ENCODE measurements around the gene OGG1. TPM values are rescaled to one million over a fixed set of nuclear protein-coding genes. Genes with fewer than 3 reads are reported as not detected.

The OGG1 gene
- total RNA-seq, 3 donors from 2014 or later (not counting 1 experiment from before 2014, with no cell fraction given), result 33.4 to 52.1 (median 34.7) TPM

GRCh38 chr3:9721015-9721699 lies 28.6 kb upstream of the OGG1 start:
- no peak overlapping the region for H3K27ac Mint-ChIP-seq

DNA sequence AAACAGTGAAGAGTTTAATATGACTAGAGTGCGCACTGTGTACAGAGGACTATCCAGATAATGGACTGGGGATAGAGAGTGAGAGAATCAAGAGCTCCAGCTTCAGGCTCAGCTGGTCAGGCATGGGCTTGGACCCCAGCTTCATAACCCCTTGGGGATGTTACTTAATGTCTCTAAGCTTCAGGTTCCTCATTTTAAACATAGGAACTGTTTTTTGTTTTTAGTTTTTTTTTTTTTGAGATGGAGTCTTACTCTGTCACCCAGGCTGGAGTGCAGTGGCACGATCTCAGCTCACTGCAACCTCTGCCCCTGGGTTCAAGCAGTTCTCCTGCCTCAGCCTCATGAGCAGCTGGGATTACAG lies 28.1 kb upstream of the OGG1 start:
- no peak overlapping the region for H3K27ac ChIP-seq (ENCODE audit: low read length)
- DNase-seq, result no peak
- Mint-ChIP-seq H3K36me3 (no peaks in the 10 kb centered on the region), H3K9me3 (no peaks in the 10 kb centered on the region), H3K27ac (no peak overlapping the region), H3K4me1 (peaks cover 1 to 2% of the 10 kb centered on the region in 2 donors), H3K4me3 (no peak overlapping the region), H3K27me3 (ENCODE audit: low read depth in 2 of 2) (no peaks in the 10 kb centered on the region)
- no peaks in the 10 kb centered on the region for H3K36me3 ChIP-seq (ENCODE audit: control insufficient read depth, insufficient read depth, low read length)
- no peak for ATAC-seq
- intact Hi-C loops (cut with micrococcal nuclease), result no loop called here
- WGBS (ENCODE audit: insufficient coverage), result 72% methylated on average over 2 of the region's 2 CpGs
- H3K4me3 ChIP-seq (ENCODE audit: low read length), result no peak overlapping the region
- H3K27me3 ChIP-seq (ENCODE audit: control insufficient read depth, insufficient read depth, low read length), result no peaks in the 10 kb centered on the region
- no peak for TF ChIP-seq CTCF (IDR thresholded peaks at IDR 0.05)
- no peaks in the 10 kb centered on the region for H3K9me3 ChIP-seq (ENCODE audit: control insufficient read depth, insufficient read depth, low read length)
- peaks cover 2% of the 10 kb centered on the region for H3K4me1 ChIP-seq (ENCODE audit: control insufficient read depth, insufficient read depth, low read length)

More at GRCh38 chr3:9721015-9721699, 28.6 kb upstream of the OGG1 start:
- H3K4me3 ChIP-seq (ENCODE audit: low read length), result no peak overlapping the region
- no peaks in the 10 kb centered on the region for H3K9me3 Mint-ChIP-seq
- H3K27ac ChIP-seq (ENCODE audit: low read length), result no peak overlapping the region
- intact Hi-C loops (cut with micrococcal nuclease), result no loop called here
- no peaks in the 10 kb centered on the region for H3K27me3 ChIP-seq (ENCODE audit: control insufficient read depth, insufficient read depth, low read length)
- H3K36me3 ChIP-seq (ENCODE audit: control insufficient read depth, insufficient read depth, low read length), result no peaks in the 10 kb centered on the region
- no peak overlapping the region for H3K4me3 Mint-ChIP-seq
- no peak for TF ChIP-seq CTCF (IDR thresholded peaks at IDR 0.05)
- H3K27me3 Mint-ChIP-seq (ENCODE audit: low read depth in 2 of 2), result no peaks in the 10 kb centered on the region
- ATAC-seq (no peak), DNase-seq (no peak)
- no peaks in the 10 kb centered on the region for H3K4me1 ChIP-seq (ENCODE audit: control insufficient read depth, insufficient read depth, low read length)
- H3K36me3 Mint-ChIP-seq, result no peaks in the 10 kb centered on the region
- WGBS (ENCODE audit: insufficient coverage), result 75% methylated on average over 6 of the region's 7 CpGs
- H3K9me3 ChIP-seq (ENCODE audit: control insufficient read depth, insufficient read depth, low read length), result no peaks in the 10 kb centered on the region
- H3K4me1 Mint-ChIP-seq, result no peaks in the 10 kb centered on the region

DNA sequence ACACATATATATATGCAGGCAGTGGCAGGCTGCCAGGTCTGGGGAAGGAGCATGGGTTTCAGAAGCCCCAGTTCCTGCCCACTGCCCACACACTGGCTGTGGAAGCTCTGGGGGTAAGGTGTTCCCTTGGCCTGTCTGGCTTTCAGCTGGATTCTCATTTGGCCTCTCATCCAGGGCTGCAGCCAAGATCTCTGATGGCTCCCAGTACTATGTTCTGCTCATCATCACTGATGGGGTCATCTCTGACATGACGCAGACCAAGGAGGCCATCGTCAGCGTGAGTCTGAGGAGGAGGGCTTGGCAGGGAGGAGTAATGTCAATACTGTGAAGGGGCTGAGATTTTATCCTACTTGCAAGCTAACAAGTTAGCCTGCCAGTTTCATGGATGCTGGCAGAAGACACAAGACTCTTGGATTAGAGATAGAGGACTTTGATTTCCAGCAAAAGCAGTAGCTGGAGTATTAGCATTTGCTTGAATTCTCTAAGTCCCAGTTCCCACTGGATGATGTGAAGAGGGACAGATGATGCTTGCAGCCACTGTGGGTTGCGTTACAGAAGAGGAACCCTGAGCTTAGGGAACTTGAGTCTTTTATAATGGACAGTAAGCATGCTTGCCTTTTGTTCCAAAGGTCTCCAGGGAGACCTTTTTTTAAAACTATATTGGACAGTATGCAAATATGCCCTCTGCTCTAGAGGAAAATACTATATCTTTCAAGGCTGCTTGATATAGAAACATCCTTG lies 23.8 kb upstream of the OGG1 start:
- no peaks in the 10 kb centered on the region for H3K9me3 ChIP-seq (ENCODE audit: control insufficient read depth, insufficient read depth, low read length)
- Mint-ChIP-seq H3K27me3 (ENCODE audit: low read depth in 2 of 2) (no peaks in the 10 kb centered on the region), H3K36me3 (no peaks in the 10 kb centered on the region), H3K4me3 (no peak overlapping the region), H3K9me3 (no peaks in the 10 kb centered on the region), H3K27ac (no peak overlapping the region), H3K4me1 (peaks cover 20 to 26% of the 10 kb centered on the region in 2 donors)
- no peak overlapping the region for H3K27ac ChIP-seq (ENCODE audit: low read length)
- no peak for DNase-seq
- no peak for TF ChIP-seq CTCF (IDR thresholded peaks at IDR 0.05)
- intact Hi-C loops (cut with micrococcal nuclease), result no loop called here
- no peaks in the 10 kb centered on the region for H3K36me3 ChIP-seq (ENCODE audit: control insufficient read depth, insufficient read depth, low read length)
- ATAC-seq, result no peak
- H3K4me3 ChIP-seq (ENCODE audit: low read length), result no peak overlapping the region
- 97% methylated on average over 4 of the region's 4 CpGs for WGBS (ENCODE audit: insufficient coverage)
- H3K27me3 ChIP-seq (ENCODE audit: control insufficient read depth, insufficient read depth, low read length), result no peaks in the 10 kb centered on the region
- H3K4me1 ChIP-seq (ENCODE audit: control insufficient read depth, insufficient read depth, low read length), result peaks cover 16% of the 10 kb centered on the region
